ENCODE data around the gene ITGB6.

The ITGB6 gene

GRCh38 chr2:160060297-160060696, 139.8 kb downstream of the ITGB6 start:
- no peak for DNase-seq
- intact Hi-C loops (cut with DNase I), result no loop called here

GRCh38 chr2:160057356-160057755, 142.7 kb downstream of the ITGB6 start:
- DNase-seq, result no peak
- intact Hi-C loops (cut with DNase I), result no loop called here

- intact Hi-C loops (cut with DNase I), result no loop called here
These were observed 144.4 kb downstream of the ITGB6 start for GRCh38 chr2:160055726-160056108.

GRCh38 chr2:160054984-160055725, 144.9 kb downstream of the ITGB6 start:
- intact Hi-C loops (cut with DNase I), result no loop called here
- no peak for DNase-seq

More at GRCh38 chr2:160055726-160056108, 144.4 kb downstream of the ITGB6 start:
- DNase-seq, result no peak

- intact Hi-C loops (cut with DNase I), result no loop called here
These were observed 146.1 kb downstream of the ITGB6 start for GRCh38 chr2:160053946-160054345.

GRCh38 chr2:160052531-160052930, 147.5 kb downstream of the ITGB6 start:
- DNase-seq, result no peak
- intact Hi-C loops (cut with DNase I), result no loop called here

More at GRCh38 chr2:160053946-160054345, 146.1 kb downstream of the ITGB6 start:
- no peak for DNase-seq

- DNase-seq, result no peak
- intact Hi-C loops (cut with DNase I), result no loop called here
These were observed 148.7 kb downstream of the ITGB6 start for GRCh38 chr2:160051371-160051800.

GRCh38 chr2:160050147-160050546, 149.9 kb downstream of the ITGB6 start:
- intact Hi-C loops (cut with DNase I), result no loop called here
- no peak for DNase-seq

Data from posterior cingulate gyrus (tissue), 11 donors.